GM23248 (cell line): Measurements from ENCODE around the gene DOK6.

Experiments used
- EZH2 ChIP-seq: fragments of 200-600 bp; sonication (generic); IDR thresholded peaks from 2 replicates; pipeline ENCODE4 v1.6.1; 2018; ENCODE audit warnings: antibody characterized with exemption, mild to moderate bottlenecking; ENCODE audit not compliant: insufficient read depth, poor library complexity, severe bottlenecking
- EZH2phosphoT487 ChIP-seq: fragments of 200-600 bp; sonication (generic); IDR thresholded peaks from 2 replicates; pipeline ENCODE4 v1.6.1; 2018; ENCODE audit warnings: antibody characterized with exemption, moderate library complexity, mild to moderate bottlenecking, low read depth; ENCODE audit not compliant: insufficient read depth

DNA sequence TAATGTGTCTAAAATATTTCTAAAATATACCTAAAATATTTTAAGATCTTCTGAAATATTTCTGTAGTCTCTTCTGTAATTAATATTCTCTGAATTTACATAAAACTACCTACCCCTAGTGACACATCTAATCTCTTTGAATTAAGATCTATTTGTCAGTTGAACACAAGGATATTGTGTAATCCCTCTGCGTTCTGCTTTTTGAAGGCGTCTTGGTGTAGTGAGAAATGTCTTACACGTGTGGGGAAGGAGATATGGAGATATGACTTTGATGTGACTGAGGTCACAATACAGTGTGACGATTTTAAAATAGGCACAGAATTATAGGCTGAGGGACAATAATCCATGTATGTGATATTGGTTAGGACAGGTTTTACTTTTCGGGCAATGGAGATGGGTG is 79.8 kb downstream of the DOK6 start:
- TF ChIP-seq EZH2 = no peak
- no peak for TF ChIP-seq EZH2phosphoT487
